K562 (cell line): Measurements from ENCODE around the gene THADA.

ENCODE experiments used
- CCAR2 ChIP-seq: fragments of 200-400 bp; formaldehyde crosslinking; IDR thresholded peaks from 2 replicates; pipeline ENCODE4 v1.6.1; 2017; ENCODE audit warnings: mild to moderate bottlenecking, low read depth, low read length
- EGR1 ChIP-seq: fragments of 450-650 bp; conservative IDR thresholded peaks from 2 replicates; pipeline ENCODE4 v1.6.1; 2017; ENCODE audit warnings: mild to moderate bottlenecking
- EZH2 ChIP-seq: IDR thresholded peaks from 2 replicates; pipeline ENCODE4 v1.6.1; 2012; ENCODE audit warnings: low read depth, mild to moderate bottlenecking, inconsistent platforms, low read length, borderline replicate concordance
- HCFC1 ChIP-seq: IDR thresholded peaks from 2 replicates; pipeline ENCODE4 v1.6.1; 2012; ENCODE audit warnings: low read depth, low read length, improper control_type of control experiment
- MAZ ChIP-seq, 2 experiments: fragments of 450-650 bp in 1 of 2; sonication (generic) in 1 of 2; formaldehyde crosslinking; IDR thresholded peaks in 1 of 2; conservative IDR thresholded peaks in 1 of 2; 2 replicates each; pipeline versions ENCODE4 v1.4.0 to v1.5.0; 2020; ENCODE audit warnings: mild to moderate bottlenecking in 1 of 2, missing genetic modification reagents in 1 of 2
- NRF1 ChIP-seq, 2 experiments: fragments of 450-650 bp; IDR thresholded peaks in 1 of 2; conservative IDR thresholded peaks in 1 of 2; 2 replicates each; pipeline ENCODE4 v1.6.1; 2014; ENCODE audit warnings: mild to moderate bottlenecking in 2 of 2
- POLR2AphosphoS5 ChIP-seq: IDR thresholded peaks from 2 replicates; pipeline ENCODE4 v1.6.1; 2011; ENCODE audit warnings: mild to moderate bottlenecking, low read depth, low read length, moderate library complexity; ENCODE audit not compliant: control insufficient read depth, insufficient read depth
- SRF ChIP-seq, 2 experiments: fragments of 250-450, 450-650 bp in 1 of 2; sonication (Bioruptor Pico) in 1 of 2; sonication (generic) in 1 of 2; formaldehyde crosslinking; IDR thresholded peaks; 2 replicates each; pipeline versions ENCODE4 v1.5.0 to v1.5.1; 2020 to 2022; ENCODE audit warnings: mild to moderate bottlenecking in 1 of 2, missing genetic modification reagents in 1 of 2
- TCF7 ChIP-seq: sonication (generic); IDR thresholded peaks from 2 replicates; pipeline ENCODE4 v1.6.1; 2016; ENCODE audit warnings: antibody characterized with exemption, borderline replicate concordance
- ZFP30 ChIP-seq: fragments of 250-450 bp; sonication (Bioruptor Pico); IDR thresholded peaks from 2 replicates; pipeline ENCODE4 v1.8.0; 2022; ENCODE audit warnings: moderate library complexity, mild to moderate bottlenecking, inconsistent platforms, borderline replicate concordance
- ZNF133 ChIP-seq: fragments of 250-450 bp; sonication (Bioruptor Pico); IDR thresholded peaks from 2 replicates; pipeline ENCODE4 v1.4.0; 2020; ENCODE audit warnings: mild to moderate bottlenecking
- TF ChIP-seq, protein P1 (sequence below), 3 experiments: IDR thresholded peaks in 2 of 3; conservative IDR thresholded peaks in 1 of 3; 2 replicates each; pipeline ENCODE4 v1.5.1; 2011 to 2012; ENCODE audit warnings: low read length in 3 of 3, mild to moderate bottlenecking in 3 of 3, control low read depth in 2 of 3, improper control_type of control experiment in 1 of 3, inconsistent platforms in 1 of 3, low read depth in 1 of 3, mixed read lengths in 1 of 3, moderate library complexity in 1 of 3; ENCODE audit not compliant: insufficient read depth in 2 of 3
- TF ChIP-seq, protein P2 (sequence below): sonication (generic); formaldehyde crosslinking; IDR thresholded peaks from 2 replicates; pipeline ENCODE4 v1.8.1; 2023; ENCODE audit warnings: mild to moderate bottlenecking, missing genetic modification reagents
- TF ChIP-seq, protein P3 (sequence below), 2 experiments: fragments of 450-650 bp in 1 of 2; sonication (generic) in 1 of 2; formaldehyde crosslinking in 1 of 2; IDR thresholded peaks; 2 replicates each; pipeline versions ENCODE4 v1.7.1 to v1.9.0; 2016 to 2022; ENCODE audit warnings: inconsistent platforms in 1 of 2, mild to moderate bottlenecking in 1 of 2, missing genetic modification reagents in 1 of 2

DNA sequence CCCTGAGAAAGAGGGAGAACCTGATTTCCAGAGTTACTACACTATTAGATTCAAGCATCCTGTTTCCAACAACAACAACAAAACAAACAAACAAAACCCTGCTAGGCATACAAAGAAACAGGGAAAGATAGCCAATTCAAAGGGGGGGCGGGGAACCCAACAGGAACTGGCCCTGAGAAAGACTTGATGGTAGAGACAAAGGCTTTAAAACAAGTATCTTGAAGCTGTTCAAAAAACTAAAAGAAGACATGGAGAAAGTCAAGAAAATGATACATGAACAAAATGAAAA, 147.1 kb downstream of the THADA start:
- TF ChIP-seq, protein P1, sequence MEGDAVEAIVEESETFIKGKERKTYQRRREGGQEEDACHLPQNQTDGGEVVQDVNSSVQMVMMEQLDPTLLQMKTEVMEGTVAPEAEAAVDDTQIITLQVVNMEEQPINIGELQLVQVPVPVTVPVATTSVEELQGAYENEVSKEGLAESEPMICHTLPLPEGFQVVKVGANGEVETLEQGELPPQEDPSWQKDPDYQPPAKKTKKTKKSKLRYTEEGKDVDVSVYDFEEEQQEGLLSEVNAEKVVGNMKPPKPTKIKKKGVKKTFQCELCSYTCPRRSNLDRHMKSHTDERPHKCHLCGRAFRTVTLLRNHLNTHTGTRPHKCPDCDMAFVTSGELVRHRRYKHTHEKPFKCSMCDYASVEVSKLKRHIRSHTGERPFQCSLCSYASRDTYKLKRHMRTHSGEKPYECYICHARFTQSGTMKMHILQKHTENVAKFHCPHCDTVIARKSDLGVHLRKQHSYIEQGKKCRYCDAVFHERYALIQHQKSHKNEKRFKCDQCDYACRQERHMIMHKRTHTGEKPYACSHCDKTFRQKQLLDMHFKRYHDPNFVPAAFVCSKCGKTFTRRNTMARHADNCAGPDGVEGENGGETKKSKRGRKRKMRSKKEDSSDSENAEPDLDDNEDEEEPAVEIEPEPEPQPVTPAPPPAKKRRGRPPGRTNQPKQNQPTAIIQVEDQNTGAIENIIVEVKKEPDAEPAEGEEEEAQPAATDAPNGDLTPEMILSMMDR (IDR thresholded peaks at IDR 0.05 in 2 of 3, conservative IDR thresholded peaks at IDR 0.05 in 1 of 3; ENCODE audit: insufficient read depth in 2 of 3, low read depth in 1 of 3, low read length in 3 of 3): no peak
- TF ChIP-seq EGR1: no peak
- TF ChIP-seq, protein P2, sequence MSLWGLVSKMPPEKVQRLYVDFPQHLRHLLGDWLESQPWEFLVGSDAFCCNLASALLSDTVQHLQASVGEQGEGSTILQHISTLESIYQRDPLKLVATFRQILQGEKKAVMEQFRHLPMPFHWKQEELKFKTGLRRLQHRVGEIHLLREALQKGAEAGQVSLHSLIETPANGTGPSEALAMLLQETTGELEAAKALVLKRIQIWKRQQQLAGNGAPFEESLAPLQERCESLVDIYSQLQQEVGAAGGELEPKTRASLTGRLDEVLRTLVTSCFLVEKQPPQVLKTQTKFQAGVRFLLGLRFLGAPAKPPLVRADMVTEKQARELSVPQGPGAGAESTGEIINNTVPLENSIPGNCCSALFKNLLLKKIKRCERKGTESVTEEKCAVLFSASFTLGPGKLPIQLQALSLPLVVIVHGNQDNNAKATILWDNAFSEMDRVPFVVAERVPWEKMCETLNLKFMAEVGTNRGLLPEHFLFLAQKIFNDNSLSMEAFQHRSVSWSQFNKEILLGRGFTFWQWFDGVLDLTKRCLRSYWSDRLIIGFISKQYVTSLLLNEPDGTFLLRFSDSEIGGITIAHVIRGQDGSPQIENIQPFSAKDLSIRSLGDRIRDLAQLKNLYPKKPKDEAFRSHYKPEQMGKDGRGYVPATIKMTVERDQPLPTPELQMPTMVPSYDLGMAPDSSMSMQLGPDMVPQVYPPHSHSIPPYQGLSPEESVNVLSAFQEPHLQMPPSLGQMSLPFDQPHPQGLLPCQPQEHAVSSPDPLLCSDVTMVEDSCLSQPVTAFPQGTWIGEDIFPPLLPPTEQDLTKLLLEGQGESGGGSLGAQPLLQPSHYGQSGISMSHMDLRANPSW (CRISPR knock-in tag): no peak
- no peak for TF ChIP-seq NRF1 (conservative IDR thresholded peaks at IDR 0.05 in 1 of 2, IDR thresholded peaks at IDR 0.05 in 1 of 2)
- no peak for TF ChIP-seq ZNF133 (CRISPR knock-in tag)
- TF ChIP-seq, protein P3, sequence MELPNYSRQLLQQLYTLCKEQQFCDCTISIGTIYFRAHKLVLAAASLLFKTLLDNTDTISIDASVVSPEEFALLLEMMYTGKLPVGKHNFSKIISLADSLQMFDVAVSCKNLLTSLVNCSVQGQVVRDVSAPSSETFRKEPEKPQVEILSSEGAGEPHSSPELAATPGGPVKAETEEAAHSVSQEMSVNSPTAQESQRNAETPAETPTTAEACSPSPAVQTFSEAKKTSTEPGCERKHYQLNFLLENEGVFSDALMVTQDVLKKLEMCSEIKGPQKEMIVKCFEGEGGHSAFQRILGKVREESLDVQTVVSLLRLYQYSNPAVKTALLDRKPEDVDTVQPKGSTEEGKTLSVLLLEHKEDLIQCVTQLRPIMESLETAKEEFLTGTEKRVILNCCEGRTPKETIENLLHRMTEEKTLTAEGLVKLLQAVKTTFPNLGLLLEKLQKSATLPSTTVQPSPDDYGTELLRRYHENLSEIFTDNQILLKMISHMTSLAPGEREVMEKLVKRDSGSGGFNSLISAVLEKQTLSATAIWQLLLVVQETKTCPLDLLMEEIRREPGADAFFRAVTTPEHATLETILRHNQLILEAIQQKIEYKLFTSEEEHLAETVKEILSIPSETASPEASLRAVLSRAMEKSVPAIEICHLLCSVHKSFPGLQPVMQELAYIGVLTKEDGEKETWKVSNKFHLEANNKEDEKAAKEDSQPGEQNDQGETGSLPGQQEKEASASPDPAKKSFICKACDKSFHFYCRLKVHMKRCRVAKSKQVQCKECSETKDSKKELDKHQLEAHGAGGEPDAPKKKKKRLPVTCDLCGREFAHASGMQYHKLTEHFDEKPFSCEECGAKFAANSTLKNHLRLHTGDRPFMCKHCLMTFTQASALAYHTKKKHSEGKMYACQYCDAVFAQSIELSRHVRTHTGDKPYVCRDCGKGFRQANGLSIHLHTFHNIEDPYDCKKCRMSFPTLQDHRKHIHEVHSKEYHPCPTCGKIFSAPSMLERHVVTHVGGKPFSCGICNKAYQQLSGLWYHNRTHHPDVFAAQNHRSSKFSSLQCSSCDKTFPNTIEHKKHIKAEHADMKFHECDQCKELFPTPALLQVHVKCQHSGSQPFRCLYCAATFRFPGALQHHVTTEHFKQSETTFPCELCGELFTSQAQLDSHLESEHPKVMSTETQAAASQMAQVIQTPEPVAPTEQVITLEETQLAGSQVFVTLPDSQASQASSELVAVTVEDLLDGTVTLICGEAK (IDR thresholded peaks at IDR 0.05): no peak
- TF ChIP-seq, protein P3 (CRISPR knock-in tag; IDR thresholded peaks at IDR 0.05): no peak
- no peak for TF ChIP-seq MAZ (CRISPR knock-in tag; conservative IDR thresholded peaks at IDR 0.05 in 1 of 2, IDR thresholded peaks at IDR 0.05 in 1 of 2)
- no peak for TF ChIP-seq TCF7
- no peak for TF ChIP-seq SRF (CRISPR knock-in tag; IDR thresholded peaks at IDR 0.05)
- no peak for TF ChIP-seq ZFP30
- no peak for TF ChIP-seq CCAR2
- no peak for TF ChIP-seq HCFC1
- no peak for TF ChIP-seq POLR2AphosphoS5
- TF ChIP-seq EZH2: no peak
